A549 (cell line): ENCODE measurements around the gene BEND5.

Experiments used
- TP53 ChIP-seq: fragments of 250-450 bp; sonication (Bioruptor Pico); IDR thresholded peaks from 2 replicates; pipeline ENCODE4 v1.5.0; 2021; ENCODE audit warnings: mild to moderate bottlenecking, moderate library complexity
- TF ChIP-seq, protein P1 (sequence below): IDR thresholded peaks from 2 replicates; pipeline ENCODE4 v1.6.1; 2012
- TF ChIP-seq, protein P2 (sequence below): fragments of >200 bp; sonication (Bioruptor Twin); formaldehyde crosslinking; IDR thresholded peaks from 3 replicates; pipeline ENCODE4 v1.5.1; 2016

DNA sequence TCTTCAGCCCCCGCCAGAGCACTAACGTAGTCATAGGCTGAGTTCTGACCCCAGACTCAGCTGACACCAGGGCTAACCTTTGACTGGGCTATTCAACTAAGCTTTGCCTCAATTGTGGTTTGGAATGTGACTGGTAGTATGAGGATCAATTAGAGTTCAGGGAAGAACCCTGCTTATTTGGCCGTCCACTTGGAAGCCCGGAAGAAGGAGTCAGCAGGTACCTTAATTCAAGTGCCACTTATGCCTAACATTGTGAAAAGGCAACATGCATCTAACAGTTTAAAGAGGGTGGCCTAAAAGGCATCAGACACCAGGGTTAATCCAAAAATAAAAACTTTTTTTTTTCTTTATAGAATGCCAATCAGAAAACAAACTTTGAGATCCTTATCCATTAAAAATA lies 92.3 kb downstream of the BEND5 start:
- no peak for TF ChIP-seq TP53 (CRISPR knock-in tag)
- TF ChIP-seq, protein P1, sequence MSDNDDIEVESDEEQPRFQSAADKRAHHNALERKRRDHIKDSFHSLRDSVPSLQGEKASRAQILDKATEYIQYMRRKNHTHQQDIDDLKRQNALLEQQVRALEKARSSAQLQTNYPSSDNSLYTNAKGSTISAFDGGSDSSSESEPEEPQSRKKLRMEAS, result no peak
- TF ChIP-seq, protein P2, sequence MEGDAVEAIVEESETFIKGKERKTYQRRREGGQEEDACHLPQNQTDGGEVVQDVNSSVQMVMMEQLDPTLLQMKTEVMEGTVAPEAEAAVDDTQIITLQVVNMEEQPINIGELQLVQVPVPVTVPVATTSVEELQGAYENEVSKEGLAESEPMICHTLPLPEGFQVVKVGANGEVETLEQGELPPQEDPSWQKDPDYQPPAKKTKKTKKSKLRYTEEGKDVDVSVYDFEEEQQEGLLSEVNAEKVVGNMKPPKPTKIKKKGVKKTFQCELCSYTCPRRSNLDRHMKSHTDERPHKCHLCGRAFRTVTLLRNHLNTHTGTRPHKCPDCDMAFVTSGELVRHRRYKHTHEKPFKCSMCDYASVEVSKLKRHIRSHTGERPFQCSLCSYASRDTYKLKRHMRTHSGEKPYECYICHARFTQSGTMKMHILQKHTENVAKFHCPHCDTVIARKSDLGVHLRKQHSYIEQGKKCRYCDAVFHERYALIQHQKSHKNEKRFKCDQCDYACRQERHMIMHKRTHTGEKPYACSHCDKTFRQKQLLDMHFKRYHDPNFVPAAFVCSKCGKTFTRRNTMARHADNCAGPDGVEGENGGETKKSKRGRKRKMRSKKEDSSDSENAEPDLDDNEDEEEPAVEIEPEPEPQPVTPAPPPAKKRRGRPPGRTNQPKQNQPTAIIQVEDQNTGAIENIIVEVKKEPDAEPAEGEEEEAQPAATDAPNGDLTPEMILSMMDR, result no peak
